PFSK-1 (cell line): ENCODE data around the gene ANKS1B.

Experiments
- FOXP2 ChIP-seq: optimal IDR thresholded peaks from 2 replicates; pipeline ENCODE3; 2011; ENCODE audit warnings: borderline replicate concordance, control low read depth, inconsistent platforms; ENCODE audit not compliant: insufficient read depth; ENCODE audit errors: extremely low read length, extremely low read depth
- POLR2AphosphoS5 ChIP-seq: IDR thresholded peaks from 2 replicates; pipeline ENCODE4 v1.6.1; 2012; ENCODE audit warnings: low read depth, mild to moderate bottlenecking, control low read depth, low read length, moderate library complexity
- SIN3A ChIP-seq: IDR thresholded peaks from 2 replicates; pipeline ENCODE4 v1.6.1; 2012; ENCODE audit warnings: mild to moderate bottlenecking, low read length, moderate library complexity, borderline replicate concordance; ENCODE audit not compliant: insufficient read depth
- TAF1 ChIP-seq: IDR thresholded peaks from 2 replicates; pipeline ENCODE4 v1.6.1; 2012; ENCODE audit warnings: low read length, control low read depth, borderline replicate concordance; ENCODE audit not compliant: insufficient read depth
- TF ChIP-seq, protein P1 (sequence below), 2 experiments: IDR thresholded peaks; 2 replicates each; pipeline versions ENCODE4 v1.6.1 to v1.8.0; 2011 to 2012; ENCODE audit warnings: low read depth in 2 of 2, low read length in 2 of 2, control low read depth in 1 of 2, inconsistent platforms in 1 of 2, mild to moderate bottlenecking in 1 of 2, moderate library complexity in 1 of 2; ENCODE audit not compliant: insufficient read depth in 1 of 2

ANKS1B gene

DNA sequence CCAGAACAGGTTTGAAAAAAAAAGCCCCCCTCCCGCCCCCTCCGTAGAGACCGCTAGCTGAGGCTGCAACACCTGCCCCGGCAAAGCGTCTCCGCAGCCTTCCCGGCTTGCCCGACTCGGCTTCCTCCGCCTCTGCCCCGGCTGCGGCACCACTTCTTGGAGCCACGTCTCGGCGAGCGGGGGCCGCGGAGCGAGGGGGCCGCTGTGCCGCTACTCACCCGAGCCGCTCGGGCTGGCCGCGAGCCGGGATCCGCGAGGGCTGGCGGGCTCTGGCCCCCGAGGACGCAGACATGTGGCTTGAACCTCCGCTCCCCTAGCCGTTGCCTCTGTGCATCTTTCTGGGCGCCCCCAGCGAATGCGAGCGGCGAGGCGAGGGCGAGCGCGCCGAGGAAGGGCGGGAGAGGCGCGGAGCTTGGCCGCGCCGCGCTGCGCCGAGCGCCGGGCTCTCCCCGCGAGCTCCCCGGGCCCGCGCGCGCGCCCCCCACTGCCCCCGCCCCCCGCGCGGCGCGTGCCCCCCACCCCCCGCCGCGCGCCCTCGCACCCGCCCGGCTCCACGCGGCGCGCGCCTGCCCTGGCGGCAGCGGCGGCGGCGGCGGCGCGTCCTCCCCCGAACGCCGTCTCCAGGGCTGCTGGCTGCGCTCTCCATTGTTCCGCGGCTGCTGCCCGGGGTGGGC is 1090.2 kb downstream of the ANKS1B start:
- TF ChIP-seq, protein P1, sequence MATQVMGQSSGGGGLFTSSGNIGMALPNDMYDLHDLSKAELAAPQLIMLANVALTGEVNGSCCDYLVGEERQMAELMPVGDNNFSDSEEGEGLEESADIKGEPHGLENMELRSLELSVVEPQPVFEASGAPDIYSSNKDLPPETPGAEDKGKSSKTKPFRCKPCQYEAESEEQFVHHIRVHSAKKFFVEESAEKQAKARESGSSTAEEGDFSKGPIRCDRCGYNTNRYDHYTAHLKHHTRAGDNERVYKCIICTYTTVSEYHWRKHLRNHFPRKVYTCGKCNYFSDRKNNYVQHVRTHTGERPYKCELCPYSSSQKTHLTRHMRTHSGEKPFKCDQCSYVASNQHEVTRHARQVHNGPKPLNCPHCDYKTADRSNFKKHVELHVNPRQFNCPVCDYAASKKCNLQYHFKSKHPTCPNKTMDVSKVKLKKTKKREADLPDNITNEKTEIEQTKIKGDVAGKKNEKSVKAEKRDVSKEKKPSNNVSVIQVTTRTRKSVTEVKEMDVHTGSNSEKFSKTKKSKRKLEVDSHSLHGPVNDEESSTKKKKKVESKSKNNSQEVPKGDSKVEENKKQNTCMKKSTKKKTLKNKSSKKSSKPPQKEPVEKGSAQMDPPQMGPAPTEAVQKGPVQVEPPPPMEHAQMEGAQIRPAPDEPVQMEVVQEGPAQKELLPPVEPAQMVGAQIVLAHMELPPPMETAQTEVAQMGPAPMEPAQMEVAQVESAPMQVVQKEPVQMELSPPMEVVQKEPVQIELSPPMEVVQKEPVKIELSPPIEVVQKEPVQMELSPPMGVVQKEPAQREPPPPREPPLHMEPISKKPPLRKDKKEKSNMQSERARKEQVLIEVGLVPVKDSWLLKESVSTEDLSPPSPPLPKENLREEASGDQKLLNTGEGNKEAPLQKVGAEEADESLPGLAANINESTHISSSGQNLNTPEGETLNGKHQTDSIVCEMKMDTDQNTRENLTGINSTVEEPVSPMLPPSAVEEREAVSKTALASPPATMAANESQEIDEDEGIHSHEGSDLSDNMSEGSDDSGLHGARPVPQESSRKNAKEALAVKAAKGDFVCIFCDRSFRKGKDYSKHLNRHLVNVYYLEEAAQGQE (IDR thresholded peaks at IDR 0.05; ENCODE audit: insufficient read depth in 1 of 2, low read depth in 2 of 2, low read length in 2 of 2): no peak
- TF ChIP-seq TAF1 (no peak), SIN3A (no peak), FOXP2 (no peak), POLR2AphosphoS5 (no peak)

DNA sequence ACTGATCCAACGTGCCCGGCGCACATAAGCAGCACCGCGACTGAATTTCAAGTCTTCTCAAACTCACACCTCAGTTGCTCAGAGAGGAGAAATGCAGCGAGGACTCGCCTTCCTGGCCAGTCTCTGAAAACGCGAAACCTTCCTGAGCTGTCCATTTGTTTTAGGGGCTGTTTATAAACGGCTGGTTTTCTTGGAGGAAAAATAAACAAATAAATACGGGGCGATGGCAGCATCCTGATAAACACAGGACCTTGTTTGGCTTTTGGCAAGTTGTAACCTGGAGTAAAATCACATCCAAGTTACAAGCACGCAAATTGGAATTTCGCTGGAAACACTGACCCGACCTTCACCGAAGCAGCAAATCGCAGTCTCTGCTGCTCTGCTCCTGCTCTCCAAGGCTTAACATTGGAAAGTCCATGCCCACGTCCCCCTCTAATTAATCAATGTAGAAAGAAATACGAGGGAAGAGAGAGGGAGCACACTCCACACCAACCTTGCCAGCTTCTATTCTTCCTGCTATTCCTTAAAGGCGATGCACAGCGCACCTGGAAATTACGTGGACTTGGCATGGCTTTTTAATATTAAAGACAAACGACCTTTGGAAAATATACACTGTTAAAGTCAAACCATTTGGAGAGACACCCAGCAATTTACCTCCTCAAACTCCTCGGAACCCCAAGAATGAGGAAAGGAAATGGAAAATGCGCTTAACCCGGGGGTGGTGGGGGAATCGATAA is 1090.9 kb downstream of the ANKS1B start:
- TF ChIP-seq, protein P1 (IDR thresholded peaks at IDR 0.05; ENCODE audit: insufficient read depth in 1 of 2, low read depth in 2 of 2, low read length in 2 of 2): no peak
- no peak for TF ChIP-seq FOXP2
- no peak for TF ChIP-seq POLR2AphosphoS5
- TF ChIP-seq SIN3A: no peak
- TF ChIP-seq TAF1: no peak

DNA sequence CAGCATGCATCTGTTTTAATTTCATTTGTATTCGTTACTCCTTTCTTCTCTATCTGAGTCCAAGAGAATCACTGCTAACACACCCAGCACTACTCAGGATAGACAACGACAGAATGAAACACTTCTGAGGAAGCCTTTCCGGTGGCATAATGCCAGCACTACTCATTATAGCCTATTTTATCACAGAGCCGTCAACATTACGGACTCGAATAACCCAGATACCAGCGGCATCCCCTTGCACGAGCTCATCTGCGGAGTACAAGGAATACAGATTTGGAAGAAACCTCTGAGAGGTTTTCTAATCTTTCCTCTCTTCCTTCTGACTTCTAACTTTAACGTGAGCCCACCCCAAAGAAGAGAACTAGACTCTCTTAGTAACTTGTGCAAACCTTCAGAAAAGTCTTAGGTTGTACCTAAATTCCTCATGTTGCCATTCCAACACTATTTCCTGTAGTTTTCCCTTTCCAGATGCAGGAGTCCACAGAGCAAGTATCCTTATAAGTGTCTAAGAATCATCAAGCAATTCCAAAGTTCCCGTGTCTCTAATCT is 1091.5 kb downstream of the ANKS1B start:
- no peak for TF ChIP-seq POLR2AphosphoS5
- TF ChIP-seq FOXP2: no peak
- no peak for TF ChIP-seq TAF1
- no peak for TF ChIP-seq SIN3A
- TF ChIP-seq, protein P1 (IDR thresholded peaks at IDR 0.05; ENCODE audit: insufficient read depth in 1 of 2, low read depth in 2 of 2, low read length in 2 of 2): no peak

DNA sequence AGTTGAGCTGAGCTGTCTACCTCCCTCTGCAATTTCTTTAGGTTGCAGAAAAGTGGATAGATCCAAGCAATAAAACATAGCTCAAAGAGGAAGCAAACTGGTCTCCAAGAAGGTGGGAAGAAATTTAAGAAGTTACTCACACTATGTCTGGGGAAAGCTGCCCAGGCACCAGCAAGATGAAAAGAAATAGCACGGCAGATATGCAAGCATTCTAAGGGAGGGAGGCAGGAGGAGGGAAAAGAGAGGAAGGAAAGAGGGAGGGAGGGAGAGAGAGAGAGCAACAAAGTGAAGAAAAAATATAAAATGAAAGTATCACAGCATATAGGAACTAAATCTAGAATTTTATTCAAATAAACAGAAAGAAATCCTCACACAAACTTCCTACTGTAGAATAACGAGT is 1099.0 kb downstream of the ANKS1B start:
- TF ChIP-seq SIN3A: no peak
- no peak for TF ChIP-seq TAF1
- TF ChIP-seq, protein P1 (IDR thresholded peaks at IDR 0.05; ENCODE audit: insufficient read depth in 1 of 2, low read depth in 2 of 2, low read length in 2 of 2): no peak
- TF ChIP-seq FOXP2: no peak
- TF ChIP-seq POLR2AphosphoS5: no peak
